ENCODE results near the gene ARHGAP40.

ARHGAP40 gene

DNA sequence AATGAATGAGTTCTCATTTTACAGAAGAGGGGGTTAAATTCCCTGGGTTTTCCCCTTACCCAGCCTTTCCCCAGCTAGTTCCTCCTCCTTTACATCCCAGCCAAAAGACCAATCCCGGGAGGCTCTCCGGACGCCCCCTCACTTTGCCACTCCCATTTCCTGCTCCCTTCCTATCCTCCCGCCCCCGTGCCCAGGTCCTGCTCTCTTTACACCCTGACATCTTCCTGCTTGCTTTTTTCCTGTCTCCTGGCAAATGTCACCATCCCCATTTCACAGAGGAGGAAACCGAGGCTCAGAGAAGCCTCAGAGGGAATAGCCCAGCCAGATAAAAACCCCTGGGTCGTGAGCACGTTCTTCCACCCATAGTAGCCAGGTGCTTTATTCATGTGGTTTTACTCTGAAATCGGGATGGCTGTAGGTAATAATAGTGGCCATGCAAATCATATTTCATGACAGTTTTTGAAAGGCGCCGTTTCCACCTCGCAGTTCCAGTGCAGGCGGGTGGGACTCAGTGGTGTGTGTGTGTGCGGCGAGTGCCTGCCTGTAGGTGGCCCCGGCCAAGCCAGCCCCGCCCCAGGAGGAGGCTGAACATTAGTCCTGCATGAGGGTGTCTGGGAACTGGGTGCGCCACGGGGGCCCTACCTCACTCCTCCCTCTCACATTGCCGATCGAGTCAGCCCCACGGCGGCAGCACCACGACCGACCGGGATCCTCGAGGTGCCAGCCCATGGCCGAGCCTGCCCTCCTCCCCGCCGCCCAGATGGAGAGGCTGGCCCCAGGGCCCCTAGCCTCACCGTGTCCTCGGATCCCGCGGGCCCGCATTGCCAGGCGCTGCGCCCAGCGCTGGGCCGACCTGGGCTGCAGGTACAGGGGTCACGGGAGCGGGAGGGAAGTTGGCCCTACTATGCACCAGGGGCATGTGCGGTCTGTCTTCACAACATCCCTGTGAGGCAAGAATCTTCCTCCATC, at the start of gene ARHGAP40:
TSS of gene ARHGAP40 (plus strand) at position 594 of the 969 bp plus-strand sequence.
- peak; percentile 1 to 11 for DNase-seq (ENCODE audit: low read depth in 2 of 2)

DNA sequence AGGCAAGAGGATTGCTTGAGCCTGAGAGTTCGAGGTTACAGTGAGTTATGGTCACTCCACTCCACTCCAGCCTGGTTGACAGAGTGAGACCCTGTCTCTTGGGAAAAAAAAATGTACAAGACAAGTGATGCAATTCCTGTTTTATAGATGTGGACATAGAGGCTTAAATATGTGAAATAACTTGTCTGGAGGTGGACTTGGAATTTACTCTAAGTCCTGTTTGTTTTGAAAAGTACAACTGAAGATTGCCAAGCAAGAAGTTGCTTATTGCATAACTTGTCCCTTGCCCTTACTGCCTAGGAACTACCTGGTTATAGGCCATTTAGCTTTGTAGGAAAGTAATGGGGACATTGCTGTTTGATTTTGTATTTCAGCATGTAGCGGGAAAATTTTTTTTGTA, 46.6 kb upstream of the ARHGAP40 start:
- no peak for DNase-seq (ENCODE audit: low read depth in 2 of 2)

DNA sequence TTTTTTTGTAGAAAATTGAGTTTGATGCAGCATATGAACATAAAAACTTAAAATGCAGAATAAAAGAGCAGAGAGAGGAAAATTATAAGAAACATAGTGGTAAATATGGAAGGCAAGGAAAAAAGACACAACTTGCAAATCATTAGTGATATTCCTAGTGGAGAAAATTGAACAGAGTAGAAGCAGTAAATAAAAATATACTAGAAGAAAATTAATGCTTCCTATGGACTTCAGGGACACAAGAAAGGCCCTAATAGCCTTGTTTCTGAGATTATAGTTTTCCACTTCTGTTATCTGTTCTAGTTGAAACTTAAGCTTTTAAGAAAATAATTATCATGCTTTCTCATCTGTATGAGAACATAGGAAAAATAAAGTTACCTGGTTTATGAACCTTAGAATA, 46.2 kb upstream of the ARHGAP40 start:
- no peak for DNase-seq (ENCODE audit: low read depth in 2 of 2)

DNA sequence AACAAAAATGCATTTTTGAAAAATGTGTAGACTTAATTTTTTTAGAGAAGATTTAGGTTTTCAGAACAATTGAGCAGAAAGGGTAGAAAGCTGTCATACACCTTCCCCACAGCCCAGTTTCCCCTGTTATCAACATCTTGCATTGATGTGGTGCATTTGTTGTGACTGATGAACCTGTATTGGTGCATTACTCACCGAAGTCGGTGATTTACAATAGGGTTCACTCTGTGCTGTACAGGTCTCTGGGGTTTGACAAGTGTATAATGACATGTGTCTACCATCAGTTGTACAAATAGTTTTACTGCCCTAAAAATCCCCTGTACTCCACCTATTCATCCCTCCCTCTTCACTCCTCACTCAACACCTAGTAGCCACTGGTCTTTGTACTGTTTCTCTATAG, 44.4 kb upstream of the ARHGAP40 start:
- DNase-seq (ENCODE audit: low read depth in 2 of 2): no peak

DNA sequence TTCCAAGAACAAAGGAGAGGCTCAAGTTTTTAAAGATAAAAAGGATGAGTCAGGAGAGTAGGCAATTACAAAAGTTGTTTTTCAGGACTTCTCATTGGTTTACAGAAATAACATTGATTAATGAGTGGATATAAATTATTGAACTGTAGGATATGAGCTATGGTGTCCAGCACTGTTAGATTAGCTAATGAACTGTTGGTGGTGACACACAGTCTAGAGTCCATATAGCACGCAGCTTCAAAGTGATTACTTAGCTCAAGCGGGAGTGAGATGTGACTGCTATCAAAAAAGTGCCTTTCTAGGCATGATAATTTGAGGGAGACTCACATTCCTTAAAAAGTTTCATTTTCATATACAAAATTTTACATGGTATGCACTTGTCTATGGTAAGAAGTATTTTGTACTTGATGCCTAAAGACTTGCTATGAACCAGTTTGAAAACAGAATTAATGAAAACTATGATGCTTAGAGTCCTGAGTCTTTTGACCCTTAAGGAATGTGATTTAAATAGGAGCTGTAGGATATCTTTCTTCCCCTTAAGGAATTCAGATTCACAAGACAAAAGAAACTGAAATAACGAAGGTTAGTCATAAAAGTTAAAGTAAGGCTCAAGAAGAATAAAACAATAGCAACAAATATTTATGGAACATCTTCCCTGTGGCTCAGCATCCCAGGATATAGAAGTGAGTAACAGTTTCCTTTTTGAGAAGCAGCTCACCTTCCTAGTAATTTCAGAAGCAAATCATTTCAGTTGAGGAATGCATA, 42.8 kb upstream of the ARHGAP40 start:
- no peak for DNase-seq (ENCODE audit: low read depth in 2 of 2)

DNA sequence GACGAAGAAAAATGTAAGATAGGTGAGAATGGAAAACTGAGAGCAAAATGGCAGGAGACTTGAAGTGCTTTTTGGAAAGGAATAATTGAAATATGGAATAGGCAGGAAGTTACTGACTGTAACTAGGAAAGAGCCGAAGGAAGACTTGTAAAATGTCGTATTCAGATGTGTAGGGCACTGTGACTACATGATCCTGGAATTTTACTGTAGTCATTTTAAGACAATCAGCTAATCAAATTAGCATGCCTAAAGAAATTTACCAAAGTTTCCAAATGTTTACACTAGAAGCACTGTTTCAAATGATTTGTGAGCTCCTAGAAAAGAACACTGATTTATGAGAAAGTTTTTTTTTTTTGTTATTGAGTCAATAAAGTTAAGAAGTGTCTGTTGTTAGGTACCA, 41.8 kb upstream of the ARHGAP40 start:
- DNase-seq (ENCODE audit: low read depth in 2 of 2): no peak

DNA sequence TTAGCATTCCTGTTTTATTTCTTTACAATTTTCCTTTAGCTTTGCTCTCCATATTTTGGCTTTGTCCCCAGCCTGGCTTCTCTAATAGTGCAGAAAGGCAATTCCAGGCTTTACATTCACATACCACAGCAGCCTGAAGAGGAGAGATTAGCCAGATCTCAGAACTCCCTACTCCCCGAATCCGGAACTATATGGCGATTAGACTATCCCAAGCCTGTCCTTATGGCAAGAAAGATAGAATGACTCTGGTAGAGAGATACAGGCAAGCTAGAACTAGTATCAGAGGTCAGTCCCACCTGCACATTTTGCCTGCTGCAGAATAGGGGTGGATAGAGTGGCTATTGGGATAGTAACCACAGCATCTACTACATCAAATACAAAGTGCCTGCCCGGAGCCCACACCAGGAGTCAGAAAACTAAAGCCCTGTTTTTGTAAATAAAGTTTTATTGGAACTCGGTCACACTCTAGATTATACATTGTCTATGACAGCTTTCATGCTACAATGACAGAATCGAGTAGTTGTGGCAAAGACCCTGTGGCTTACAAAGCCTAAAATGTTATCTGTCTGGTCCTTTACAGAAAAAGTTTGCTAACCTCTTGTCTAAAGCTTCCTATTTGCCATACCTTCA, 37.7 kb upstream of the ARHGAP40 start:
- DNase-seq (ENCODE audit: low read depth in 2 of 2): no peak

DNA sequence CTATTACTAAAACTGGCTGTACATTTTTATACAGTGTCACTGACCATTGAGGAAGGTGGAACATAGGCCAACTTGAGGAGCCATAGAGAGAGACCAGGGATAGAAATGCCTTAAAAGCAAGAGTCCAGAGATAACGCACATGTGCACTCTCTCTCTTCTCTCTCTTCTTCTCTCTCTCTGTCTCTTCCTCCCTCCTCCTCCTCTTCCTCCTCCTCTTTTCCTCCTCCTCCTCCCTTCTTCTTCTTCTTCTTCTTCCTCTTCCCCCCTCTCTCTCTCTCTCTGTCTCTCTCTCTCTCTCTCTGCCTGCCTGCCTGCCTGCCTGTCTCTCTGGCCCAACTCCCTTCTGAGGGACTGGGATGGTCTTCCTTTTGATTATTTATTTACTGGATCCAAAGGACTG, 36.9 kb upstream of the ARHGAP40 start:
- DNase-seq (ENCODE audit: low read depth in 2 of 2): no peak

DNA sequence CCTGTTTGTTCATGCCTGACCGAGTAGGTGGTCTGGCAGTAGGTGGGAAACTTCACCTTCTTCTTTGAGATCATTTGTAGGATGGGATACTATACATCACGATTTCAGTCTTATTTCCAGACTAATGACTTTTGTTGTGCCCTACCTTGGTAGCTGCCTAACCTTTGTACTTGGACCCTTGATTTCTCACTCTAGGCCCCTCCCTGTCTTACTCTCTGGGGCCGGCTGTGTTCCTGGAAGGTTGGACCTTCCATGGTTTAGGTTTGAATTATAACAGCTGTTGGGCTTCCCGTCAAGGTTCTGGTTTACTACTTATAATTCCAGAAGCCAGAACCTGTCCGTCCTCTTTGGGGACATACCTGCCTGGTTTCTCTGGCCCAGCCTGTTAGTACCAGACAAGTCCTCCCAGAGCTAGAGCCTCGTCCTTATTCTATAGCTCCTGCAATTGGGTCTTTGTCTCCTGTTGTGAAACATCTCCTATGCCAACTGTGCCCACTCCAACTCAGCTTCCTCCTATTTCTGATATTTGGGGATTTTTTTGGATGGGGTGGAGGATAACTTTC, 35.5 kb upstream of the ARHGAP40 start:
- DNase-seq (ENCODE audit: low read depth in 2 of 2): no peak

DNA sequence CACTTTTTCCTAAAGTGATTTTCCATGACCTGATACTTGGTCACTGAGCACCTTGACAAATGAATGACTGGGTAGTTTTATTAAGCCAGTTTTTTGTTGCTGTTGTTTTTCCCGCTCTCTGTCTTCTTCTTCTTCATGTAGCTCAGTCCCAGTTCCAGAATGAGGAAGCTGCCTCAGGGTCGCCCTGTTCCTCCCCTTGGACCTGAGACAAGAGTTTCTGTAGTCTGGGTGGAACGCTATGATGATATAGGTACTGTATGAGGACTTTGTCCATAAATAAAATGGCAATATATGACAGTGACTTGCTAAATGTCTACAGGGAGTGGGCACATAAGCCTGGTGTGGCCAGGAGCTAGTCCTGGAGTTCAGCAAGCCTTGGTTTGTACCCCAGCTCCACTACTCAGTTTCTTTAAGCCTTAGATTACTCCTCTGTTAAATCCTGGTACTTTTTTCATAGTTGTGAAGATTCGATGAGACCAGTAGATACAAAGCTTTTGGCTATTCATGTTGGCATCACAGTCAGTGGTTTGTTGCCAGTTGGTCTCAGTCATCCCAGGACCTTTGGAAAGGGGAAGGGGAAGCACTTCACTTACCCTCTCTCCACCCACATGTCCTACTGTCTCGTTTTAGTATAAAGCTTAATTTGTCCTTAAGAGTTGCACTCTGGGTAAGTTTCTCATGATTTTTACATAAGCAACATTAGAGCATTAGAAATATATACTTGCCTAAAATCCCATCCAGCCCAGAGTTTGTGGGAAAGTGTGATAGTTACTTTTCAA, 31.7 kb upstream of the ARHGAP40 start:
- no peak for DNase-seq (ENCODE audit: low read depth in 2 of 2)

DNA sequence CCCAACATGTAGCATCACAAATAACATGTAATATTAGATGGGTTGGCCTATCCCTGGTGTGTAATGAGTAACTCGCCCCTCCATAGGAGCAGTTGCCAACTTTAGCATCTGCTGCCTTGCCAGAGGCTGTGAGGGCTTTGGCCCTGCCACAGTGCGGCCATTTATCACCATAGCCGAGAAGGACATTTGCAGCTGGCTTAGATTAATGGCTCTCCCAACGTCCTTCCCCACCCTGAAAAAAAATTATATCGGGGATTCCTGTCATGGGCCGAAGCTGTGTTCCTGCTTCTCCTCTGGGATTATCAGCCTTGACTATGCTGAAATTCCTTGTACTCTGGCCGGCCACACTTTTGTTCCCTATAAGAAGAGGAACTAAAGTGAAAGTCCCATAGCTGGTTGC, 28.2 kb upstream of the ARHGAP40 start:
- DNase-seq (ENCODE audit: low read depth in 2 of 2): no peak

DNA sequence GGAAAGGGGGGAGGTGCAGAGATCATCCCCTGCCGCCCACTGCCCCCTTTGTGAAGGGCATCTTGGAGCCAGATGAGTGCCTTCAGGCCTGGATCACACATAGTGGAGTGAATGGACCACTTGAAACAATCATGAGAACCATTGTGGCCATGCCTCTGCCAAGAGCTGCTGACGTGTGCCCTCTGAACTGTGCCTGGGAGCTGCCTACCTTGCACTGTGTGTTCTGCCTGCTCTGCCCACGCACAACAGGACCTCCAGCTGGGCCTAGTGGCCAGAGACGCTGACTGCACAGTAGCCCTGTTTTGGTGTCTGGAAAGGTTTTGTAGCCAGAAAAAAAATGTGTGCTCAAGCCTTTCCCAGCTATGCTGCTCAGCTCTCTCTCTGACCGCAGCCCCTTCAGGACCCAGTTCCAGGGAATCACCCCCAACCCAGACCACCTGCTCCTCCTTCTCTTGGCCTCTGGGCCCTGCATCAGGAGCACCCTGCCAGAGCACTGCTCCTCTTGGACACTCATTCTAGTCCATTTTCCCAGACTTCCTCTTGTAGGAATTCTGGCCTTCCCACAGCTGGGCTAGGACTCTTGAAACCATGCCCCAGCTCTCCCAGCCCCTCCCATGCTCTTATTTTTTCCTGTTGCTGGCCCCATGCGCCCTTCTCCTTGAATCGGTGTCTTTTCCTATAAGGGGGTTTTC, 22.2 kb upstream of the ARHGAP40 start:
- DNase-seq (ENCODE audit: low read depth in 2 of 2): no peak

DNA sequence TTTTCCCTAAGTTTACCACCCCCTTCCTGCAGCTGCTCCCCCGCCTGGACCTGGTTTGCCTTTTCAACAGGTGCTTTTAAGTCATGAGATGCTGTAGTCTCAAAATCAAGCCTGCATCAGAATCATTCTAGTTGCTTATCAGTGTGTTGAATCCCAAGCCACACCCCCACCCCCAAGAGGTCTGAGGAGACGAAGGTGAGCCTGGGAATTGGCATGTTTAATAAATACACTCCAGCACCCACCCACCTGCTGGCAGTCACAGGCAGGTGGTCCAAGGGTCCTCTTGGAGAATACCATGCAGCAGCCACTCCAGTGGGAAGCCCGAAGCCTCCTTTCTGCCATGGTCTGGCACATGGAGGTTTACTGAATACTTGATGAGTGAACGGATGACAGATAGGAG, 21.7 kb upstream of the ARHGAP40 start:
- no peak for DNase-seq (ENCODE audit: low read depth in 2 of 2)

DNA sequence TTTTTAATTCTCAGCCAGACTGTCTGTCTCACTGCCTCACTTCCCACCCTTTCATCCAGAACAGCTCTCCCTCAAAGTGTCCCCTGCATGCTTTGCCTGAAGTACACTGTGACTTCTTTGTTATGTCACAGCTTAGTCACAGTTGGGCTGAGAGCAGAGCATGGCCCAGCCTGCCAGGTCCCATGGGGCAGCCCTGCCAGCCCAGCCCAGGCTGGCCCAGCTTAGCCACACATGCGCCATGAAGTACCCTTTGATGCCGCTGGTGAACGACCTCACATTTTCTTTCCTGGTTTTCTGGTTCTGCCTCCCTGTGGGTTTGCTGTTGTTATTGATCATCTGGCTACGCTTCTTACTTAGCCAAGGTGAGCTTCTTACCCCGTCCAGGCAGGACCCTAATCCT, 20.6 kb upstream of the ARHGAP40 start, which contains the start of gene ADIG:
TSS of gene ADIG (plus strand) at position 185 of the 400 bp plus-strand sequence. CDS start at position 239, 54 bp downstream.
- DNase-seq (ENCODE audit: low read depth in 2 of 2): no peak

DNA sequence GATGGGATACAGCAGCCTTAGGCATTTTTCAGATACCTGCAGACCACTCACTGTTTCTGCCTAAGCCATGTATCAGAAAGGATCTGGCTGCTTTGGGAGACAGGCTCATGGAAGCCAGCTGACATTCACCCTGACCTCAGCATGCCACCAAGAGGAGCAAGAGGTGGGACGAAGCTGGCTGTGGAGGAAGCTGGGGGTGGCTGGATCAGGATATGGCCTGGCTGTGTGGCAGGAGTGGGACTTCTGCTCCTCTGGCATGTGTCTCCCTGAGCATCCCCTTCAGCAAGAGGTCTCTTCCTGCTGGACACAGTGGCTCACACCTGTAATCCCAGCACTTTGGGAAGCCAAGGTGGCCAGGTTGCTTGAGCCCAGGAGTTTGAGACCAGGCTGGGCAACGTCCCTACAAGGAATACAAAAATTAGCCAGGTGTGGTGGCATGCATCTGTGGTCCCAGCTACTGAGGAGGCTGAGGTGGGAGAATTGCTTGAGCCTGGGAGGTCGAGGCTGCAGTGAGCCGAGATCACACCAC, 19.7 kb upstream of the ARHGAP40 start:
- DNase-seq (ENCODE audit: low read depth in 2 of 2): no peak

DNA sequence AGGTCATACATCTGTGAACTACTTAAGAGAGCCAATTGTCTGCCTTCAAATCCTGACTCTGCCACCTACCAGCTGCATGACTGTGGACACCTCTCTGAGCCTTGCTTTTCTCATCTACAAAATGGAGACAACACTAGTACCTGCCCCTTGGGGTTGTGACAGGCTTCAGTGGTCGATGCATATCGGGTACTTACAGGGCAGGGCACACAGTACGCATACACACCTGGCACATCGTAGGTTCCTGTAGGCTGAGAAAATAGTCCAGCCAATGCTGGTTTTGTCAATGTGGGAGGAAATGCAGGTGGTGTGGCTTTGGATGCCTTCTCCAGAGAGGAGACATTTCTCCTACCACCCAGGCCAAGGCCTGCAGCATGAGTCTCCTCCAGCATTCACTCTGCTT, 18.3 kb upstream of the ARHGAP40 start:
- DNase-seq (ENCODE audit: low read depth in 2 of 2): no peak

DNA sequence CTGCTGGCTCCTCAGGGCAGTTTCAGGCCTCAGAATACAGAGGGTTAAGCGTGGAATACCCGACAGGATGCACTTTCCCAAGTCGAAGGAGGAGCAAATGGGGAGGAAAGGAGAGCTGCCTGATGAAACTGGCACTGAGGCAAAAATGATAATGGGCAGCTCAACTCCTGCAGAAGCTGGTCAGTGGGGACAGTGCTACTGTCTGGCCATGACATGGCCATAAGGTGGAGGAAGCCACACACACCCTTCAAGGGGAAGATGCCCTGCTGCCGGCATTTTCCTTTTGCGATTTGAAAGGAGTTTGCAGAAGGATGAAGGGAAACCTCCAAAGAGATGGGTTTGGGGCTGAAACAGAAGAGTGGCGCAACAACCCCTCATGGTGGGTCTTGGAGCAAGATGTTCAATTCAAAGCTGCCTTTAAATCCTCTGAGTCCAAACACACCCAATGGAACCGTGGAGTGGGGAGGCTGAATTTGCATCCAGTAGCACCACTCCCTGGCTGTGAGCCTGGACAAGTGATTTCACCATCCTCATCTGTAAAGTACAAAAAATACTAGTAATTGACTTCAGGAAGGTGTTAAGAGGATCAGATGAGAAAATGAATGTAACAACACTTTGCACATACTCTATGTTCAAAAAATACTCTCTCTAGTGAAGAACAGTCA, 17.4 kb upstream of the ARHGAP40 start:
- DNase-seq (ENCODE audit: low read depth in 2 of 2): no peak

DNA sequence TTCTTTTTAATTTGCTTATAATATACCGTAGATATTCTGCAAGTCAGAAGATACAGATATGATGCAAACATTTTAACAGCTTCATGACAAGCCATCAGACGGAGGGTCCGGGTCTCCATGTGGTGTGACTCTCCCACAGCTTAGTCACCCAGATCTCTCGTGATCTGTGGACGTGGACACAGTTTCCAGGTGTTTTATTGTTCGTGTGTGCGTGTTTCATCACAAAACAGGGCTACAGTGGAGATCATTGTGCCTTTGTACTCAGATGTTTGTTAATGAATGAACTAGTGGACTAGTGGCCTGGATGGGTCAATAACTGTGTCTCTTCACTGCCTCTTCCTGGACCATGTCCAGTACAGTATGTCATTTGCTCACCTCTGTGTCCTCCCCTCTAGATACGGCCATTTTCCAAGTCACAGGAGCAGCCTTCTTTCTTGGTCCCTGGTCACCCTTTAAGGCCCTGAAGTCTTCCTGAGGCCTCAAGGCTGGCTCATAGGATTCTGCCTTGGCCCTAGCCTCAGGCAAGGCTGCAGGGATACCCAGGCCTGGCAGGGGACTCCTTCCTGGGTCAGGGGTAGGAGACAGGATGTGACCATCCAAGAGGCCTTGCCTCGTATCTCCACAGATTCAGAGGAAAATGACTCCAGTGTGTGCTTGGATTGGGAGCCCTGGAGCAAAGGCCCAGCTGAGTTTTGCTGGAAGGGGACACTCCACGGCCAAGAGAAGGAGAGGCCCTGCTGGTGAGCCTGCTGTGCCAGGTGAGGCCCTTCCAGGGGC, 16.0 kb upstream of the ARHGAP40 start:
- no peak for DNase-seq (ENCODE audit: low read depth in 2 of 2)

DNA sequence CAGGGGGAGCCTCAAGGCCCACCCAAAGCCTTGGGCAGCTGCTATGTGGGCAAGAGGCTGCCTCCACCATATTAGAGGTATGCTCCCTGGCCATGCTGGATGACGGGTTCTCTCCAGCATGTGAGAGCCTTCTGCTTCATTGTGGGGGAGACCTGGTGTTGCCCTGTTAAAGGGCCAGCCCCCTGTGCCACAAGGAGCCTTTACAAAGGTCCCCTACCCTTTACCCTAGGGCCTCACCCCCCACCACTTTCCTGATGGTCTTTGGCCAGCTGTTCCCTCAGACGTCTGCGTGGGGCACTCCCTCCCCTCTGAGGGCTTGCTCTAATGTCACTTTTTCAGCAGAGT, 15.5 kb upstream of the ARHGAP40 start:
- no peak for DNase-seq (ENCODE audit: low read depth in 2 of 2)
